Measurements from ENCODE around the gene TM4SF4.

GRCh38 chr3:149430216-149430615, 44.3 kb upstream of the TM4SF4 start:
- TF ChIP-seq, protein P1, sequence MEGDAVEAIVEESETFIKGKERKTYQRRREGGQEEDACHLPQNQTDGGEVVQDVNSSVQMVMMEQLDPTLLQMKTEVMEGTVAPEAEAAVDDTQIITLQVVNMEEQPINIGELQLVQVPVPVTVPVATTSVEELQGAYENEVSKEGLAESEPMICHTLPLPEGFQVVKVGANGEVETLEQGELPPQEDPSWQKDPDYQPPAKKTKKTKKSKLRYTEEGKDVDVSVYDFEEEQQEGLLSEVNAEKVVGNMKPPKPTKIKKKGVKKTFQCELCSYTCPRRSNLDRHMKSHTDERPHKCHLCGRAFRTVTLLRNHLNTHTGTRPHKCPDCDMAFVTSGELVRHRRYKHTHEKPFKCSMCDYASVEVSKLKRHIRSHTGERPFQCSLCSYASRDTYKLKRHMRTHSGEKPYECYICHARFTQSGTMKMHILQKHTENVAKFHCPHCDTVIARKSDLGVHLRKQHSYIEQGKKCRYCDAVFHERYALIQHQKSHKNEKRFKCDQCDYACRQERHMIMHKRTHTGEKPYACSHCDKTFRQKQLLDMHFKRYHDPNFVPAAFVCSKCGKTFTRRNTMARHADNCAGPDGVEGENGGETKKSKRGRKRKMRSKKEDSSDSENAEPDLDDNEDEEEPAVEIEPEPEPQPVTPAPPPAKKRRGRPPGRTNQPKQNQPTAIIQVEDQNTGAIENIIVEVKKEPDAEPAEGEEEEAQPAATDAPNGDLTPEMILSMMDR (IDR thresholded peaks at IDR 0.05; ENCODE audit: low read length) = no peak
- no peak for TF ChIP-seq EZH2 (optimal IDR thresholded peaks at IDR 0.05; ENCODE audit: low read depth, low read length)
